K562 (cell line): ENCODE results near the gene NSMF. TPM values are rescaled to one million over a fixed set of nuclear protein-coding genes. Genes with fewer than 3 reads are reported as not detected.

ENCODE experiments used
- GATA2 ChIP-seq: sonication (generic); formaldehyde crosslinking; IDR thresholded peaks from 2 replicates; pipeline ENCODE4 v1.4.0; 2020; ENCODE audit warnings: mild to moderate bottlenecking, missing genetic modification reagents
- HINFP ChIP-seq: fragments of 450-650 bp; conservative IDR thresholded peaks from 2 replicates; pipeline ENCODE4 v1.6.1; 2016; ENCODE audit warnings: missing genetic modification characterization, low read depth, mild to moderate bottlenecking, control low read depth, missing compliant biosample characterization
- IFI16 ChIP-seq: fragments of 250-450 bp; sonication (Bioruptor Pico); IDR thresholded peaks from 2 replicates; pipeline ENCODE4 v2.1.2; 2022; ENCODE audit warnings: mild to moderate bottlenecking, inconsistent platforms
- NRF1 ChIP-seq, 2 experiments: fragments of 450-650 bp; IDR thresholded peaks in 1 of 2; conservative IDR thresholded peaks in 1 of 2; 2 replicates each; pipeline ENCODE4 v1.6.1; 2014; ENCODE audit warnings: mild to moderate bottlenecking in 2 of 2
- SAP30 ChIP-seq: fragments of 200-600 bp; sonication (generic); IDR thresholded peaks from 2 replicates; pipeline ENCODE4 v1.6.1; 2012; ENCODE audit warnings: borderline replicate concordance, low read depth, mild to moderate bottlenecking, moderate library complexity, low read length, control low read depth, inconsistent platforms; ENCODE audit not compliant: insufficient read depth, poor library complexity, severe bottlenecking
- SRSF7 ChIP-seq: fragments of 200-400 bp; formaldehyde crosslinking; optimal IDR thresholded peaks from 2 replicates; pipeline ENCODE3; 2017; ENCODE audit warnings: mild to moderate bottlenecking, low read depth, low read length
- TCF3 ChIP-seq: sonication (generic); formaldehyde crosslinking; IDR thresholded peaks from 2 replicates; pipeline ENCODE4 v1.4.0; 2020; ENCODE audit warnings: mild to moderate bottlenecking, missing genetic modification reagents
- XRCC3 ChIP-seq: fragments of 450-650 bp; IDR thresholded peaks from 2 replicates; pipeline ENCODE4 v1.6.1; 2017; ENCODE audit warnings: mild to moderate bottlenecking, moderate library complexity
- ZNF217 ChIP-seq: sonication (generic); formaldehyde crosslinking; IDR thresholded peaks from 2 replicates; pipeline ENCODE4 v1.8.0; 2022; ENCODE audit warnings: mild to moderate bottlenecking, missing genetic modification reagents
- ZNF282 ChIP-seq: sonication (generic); formaldehyde crosslinking; IDR thresholded peaks from 2 replicates; pipeline ENCODE4 v1.8.1; 2023; ENCODE audit warnings: missing genetic modification reagents
- ZNF584 ChIP-seq: fragments of 200-800 bp; sonication (Bioruptor generic); IDR thresholded peaks from 2 replicates; pipeline ENCODE4 v1.6.1; 2016; ENCODE audit warnings: low read depth, mild to moderate bottlenecking, missing genetic modification characterization, missing compliant biosample characterization
- polyA plus RNA-seq, 8 experiments: library from polyadenylated mRNA; depleted of rRNA in 4 of 8; stranded (reverse) in 5 of 8; unstranded in 3 of 8; fragments of >200 nt; fragmentation: Nextera tagmentation in 2 of 8; fragmentation: Illumina TruSeq in 1 of 8; extraction: Ambion mirVana in 2 of 8; extraction: Trizol in 1 of 8; gene quantifications; 2 replicates each; pipeline versions ENCODE4 v1.2.1 to v1.2.3, GENCODE V29; 2011 to 2014; ENCODE audit warnings: inconsistent platforms in 1 of 8, missing spikeins in 1 of 8
- total RNA-seq, 7 experiments: library from RNA; depleted of rRNA in 6 of 7; stranded (reverse); fragments of >200 nt in 6 of 7; fragmentation: Illumina TruSeq in 2 of 7; extraction: Trizol in 2 of 7; gene quantifications; 2 replicates each; pipeline versions ENCODE4 v1.2.1 to v1.2.3, GENCODE V29; 2011 to 2021; ENCODE audit warnings: low replicate concordance in 1 of 7
- TF ChIP-seq, protein P1 (sequence below): fragments of 450-650 bp; IDR thresholded peaks from 2 replicates; pipeline ENCODE4 v1.7.1; 2018; ENCODE audit warnings: mild to moderate bottlenecking, low read depth; ENCODE audit not compliant: partially characterized antibody
- TF ChIP-seq, protein P2 (sequence below): fragments of 450-650 bp; IDR thresholded peaks from 2 replicates; pipeline ENCODE4 v1.6.1; 2016
- TF ChIP-seq, protein P3 (sequence below): fragments of 250-450 bp; sonication (Bioruptor Pico); IDR thresholded peaks from 2 replicates; pipeline ENCODE4 v1.4.0; 2020; ENCODE audit warnings: mild to moderate bottlenecking, moderate library complexity
- TF ChIP-seq, protein P4 (sequence below): fragments of 250-450 bp; sonication (Bioruptor Pico); IDR thresholded peaks from 2 replicates; pipeline ENCODE4 v1.5.0; 2022; ENCODE audit warnings: mild to moderate bottlenecking

NSMF gene
- total and polyA plus RNA-seq, 9 of the 15 experiments (the other 6 are each of a cell fraction or from before 2014, with no cell fraction given): 0.20 to 82.7 (median 29.3) TPM

- TF ChIP-seq, protein P1, sequence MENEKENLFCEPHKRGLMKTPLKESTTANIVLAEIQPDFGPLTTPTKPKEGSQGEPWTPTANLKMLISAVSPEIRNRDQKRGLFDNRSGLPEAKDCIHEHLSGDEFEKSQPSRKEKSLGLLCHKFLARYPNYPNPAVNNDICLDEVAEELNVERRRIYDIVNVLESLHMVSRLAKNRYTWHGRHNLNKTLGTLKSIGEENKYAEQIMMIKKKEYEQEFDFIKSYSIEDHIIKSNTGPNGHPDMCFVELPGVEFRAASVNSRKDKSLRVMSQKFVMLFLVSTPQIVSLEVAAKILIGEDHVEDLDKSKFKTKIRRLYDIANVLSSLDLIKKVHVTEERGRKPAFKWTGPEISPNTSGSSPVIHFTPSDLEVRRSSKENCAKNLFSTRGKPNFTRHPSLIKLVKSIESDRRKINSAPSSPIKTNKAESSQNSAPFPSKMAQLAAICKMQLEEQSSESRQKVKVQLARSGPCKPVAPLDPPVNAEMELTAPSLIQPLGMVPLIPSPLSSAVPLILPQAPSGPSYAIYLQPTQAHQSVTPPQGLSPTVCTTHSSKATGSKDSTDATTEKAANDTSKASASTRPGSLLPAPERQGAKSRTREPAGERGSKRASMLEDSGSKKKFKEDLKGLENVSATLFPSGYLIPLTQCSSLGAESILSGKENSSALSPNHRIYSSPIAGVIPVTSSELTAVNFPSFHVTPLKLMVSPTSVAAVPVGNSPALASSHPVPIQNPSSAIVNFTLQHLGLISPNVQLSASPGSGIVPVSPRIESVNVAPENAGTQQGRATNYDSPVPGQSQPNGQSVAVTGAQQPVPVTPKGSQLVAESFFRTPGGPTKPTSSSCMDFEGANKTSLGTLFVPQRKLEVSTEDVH: no peak
- TF ChIP-seq, protein P2, sequence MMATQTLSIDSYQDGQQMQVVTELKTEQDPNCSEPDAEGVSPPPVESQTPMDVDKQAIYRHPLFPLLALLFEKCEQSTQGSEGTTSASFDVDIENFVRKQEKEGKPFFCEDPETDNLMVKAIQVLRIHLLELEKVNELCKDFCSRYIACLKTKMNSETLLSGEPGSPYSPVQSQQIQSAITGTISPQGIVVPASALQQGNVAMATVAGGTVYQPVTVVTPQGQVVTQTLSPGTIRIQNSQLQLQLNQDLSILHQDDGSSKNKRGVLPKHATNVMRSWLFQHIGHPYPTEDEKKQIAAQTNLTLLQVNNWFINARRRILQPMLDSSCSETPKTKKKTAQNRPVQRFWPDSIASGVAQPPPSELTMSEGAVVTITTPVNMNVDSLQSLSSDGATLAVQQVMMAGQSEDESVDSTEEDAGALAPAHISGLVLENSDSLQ: no peak
- TF ChIP-seq, protein P3, sequence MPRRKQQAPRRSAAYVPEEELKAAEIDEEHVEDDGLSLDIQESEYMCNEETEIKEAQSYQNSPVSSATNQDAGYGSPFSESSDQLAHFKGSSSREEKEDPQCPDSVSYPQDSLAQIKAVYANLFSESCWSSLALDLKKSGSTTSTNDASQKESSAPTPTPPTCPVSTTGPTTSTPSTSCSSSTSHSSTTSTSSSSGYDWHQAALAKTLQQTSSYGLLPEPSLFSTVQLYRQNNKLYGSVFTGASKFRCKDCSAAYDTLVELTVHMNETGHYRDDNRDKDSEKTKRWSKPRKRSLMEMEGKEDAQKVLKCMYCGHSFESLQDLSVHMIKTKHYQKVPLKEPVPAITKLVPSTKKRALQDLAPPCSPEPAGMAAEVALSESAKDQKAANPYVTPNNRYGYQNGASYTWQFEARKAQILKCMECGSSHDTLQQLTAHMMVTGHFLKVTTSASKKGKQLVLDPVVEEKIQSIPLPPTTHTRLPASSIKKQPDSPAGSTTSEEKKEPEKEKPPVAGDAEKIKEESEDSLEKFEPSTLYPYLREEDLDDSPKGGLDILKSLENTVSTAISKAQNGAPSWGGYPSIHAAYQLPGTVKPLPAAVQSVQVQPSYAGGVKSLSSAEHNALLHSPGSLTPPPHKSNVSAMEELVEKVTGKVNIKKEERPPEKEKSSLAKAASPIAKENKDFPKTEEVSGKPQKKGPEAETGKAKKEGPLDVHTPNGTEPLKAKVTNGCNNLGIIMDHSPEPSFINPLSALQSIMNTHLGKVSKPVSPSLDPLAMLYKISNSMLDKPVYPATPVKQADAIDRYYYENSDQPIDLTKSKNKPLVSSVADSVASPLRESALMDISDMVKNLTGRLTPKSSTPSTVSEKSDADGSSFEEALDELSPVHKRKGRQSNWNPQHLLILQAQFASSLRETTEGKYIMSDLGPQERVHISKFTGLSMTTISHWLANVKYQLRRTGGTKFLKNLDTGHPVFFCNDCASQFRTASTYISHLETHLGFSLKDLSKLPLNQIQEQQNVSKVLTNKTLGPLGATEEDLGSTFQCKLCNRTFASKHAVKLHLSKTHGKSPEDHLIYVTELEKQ (CRISPR knock-in tag): no peak
- TF ChIP-seq SAP30: no peak
- no peak for TF ChIP-seq ZNF217
- TF ChIP-seq GATA2 (CRISPR knock-in tag): peak; percentile 53; the same call in 1 of the 2 replicates
- TF ChIP-seq IFI16 (CRISPR knock-in tag): no peak
- TF ChIP-seq, protein P4, sequence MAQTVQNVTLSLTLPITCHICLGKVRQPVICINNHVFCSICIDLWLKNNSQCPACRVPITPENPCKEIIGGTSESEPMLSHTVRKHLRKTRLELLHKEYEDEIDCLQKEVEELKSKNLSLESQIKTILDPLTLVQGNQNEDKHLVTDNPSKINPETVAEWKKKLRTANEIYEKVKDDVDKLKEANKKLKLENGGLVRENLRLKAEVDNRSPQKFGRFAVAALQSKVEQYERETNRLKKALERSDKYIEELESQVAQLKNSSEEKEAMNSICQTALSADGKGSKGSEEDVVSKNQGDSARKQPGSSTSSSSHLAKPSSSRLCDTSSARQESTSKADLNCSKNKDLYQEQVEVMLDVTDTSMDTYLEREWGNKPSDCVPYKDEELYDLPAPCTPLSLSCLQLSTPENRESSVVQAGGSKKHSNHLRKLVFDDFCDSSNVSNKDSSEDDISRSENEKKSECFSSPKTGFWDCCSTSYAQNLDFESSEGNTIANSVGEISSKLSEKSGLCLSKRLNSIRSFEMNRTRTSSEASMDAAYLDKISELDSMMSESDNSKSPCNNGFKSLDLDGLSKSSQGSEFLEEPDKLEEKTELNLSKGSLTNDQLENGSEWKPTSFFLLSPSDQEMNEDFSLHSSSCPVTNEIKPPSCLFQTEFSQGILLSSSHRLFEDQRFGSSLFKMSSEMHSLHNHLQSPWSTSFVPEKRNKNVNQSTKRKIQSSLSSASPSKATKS (CRISPR knock-in tag): no peak
- TF ChIP-seq HINFP: peak; percentile 69
- TF ChIP-seq ZNF282 (CRISPR knock-in tag): no peak
- no peak for TF ChIP-seq SRSF7
- 0 out of 2 replicates have a peak, but pooled peaks have one; percentile 61 for TF ChIP-seq ZNF584 (CRISPR knock-in tag)
- no peak; the same call in 1 of the 2 replicates for TF ChIP-seq TCF3 (CRISPR knock-in tag)
- TF ChIP-seq XRCC3: no peak
- peak in 1 of 2 experiments; percentile 35; a peak in 2 of 4 replicates for TF ChIP-seq NRF1 (conservative IDR thresholded peaks at IDR 0.05 in 1 of 2, IDR thresholded peaks at IDR 0.05 in 1 of 2)
Observed at GRCh38 chr9:137482094-137482781, 23.1 kb upstream of the NSMF start (continued).
